ENCODE measurements around the gene SPATA31E1. TPM values are rescaled to one million over a fixed set of nuclear protein-coding genes. Genes with fewer than 3 reads are reported as not detected.

The SPATA31E1 gene
- total RNA-seq, 1 donor from 2014 or later = not detected

DNA sequence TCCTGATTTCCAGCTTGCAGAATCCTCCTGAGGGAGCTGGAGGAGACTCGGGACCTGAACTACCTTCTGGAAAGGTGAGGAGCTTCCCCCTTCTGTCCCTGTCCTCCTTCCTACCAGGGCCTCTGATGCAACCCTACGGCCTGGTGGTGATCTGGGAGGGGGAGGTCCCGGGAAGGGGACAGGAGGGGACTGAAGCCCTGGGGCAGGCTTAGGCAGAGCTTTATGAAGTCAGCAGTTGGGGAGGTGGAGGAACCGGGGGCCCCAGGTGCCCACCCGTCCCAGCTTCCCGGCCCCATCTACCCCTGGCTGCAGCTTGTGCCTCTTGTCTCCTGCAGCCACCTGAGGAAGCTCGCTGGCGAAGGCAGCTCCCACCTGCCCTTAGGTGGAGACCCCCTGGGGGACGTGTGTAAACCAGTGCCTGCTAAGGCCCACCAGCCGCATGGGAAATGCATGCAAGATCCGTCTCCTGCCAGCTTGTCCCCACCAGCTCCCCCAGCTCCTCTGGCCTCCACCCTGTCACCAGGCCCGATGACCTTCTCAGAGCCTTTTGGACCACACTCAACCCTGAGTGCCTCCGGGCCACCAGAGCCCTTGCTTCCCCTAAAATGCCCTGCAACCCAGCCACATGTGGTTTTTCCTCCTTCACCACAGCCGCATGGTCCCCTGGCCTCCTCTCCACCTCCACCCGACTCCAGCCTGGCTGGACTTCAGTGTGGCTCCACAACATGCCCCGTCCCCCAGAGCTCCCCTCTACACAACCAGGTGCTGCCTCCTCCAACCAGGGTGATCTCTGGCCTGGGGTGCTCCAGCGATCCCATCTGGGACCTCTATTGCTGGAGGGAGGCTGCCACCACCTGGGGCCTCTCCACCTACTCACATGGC lies 2.1 kb downstream of the SPATA31E1 start:
- Mint-ChIP-seq H3K27ac (no peak overlapping the region), H3K4me3 (no peak overlapping the region), H3K27me3 (ENCODE audit: insufficient read depth, low read depth) (peaks cover 3% of the 10 kb centered on the region), H3K4me1 (peaks cover 7% of the 10 kb centered on the region), H3K36me3 (no peaks in the 10 kb centered on the region), H3K9me3 (no peaks in the 10 kb centered on the region)
- Histone ChIP-seq H4K20me1 (ENCODE audit: low read depth) (no peaks in the 10 kb centered on the region), H3K9ac (no peak overlapping the region), H3K27me3 (no peaks in the 10 kb centered on the region), H3K4me2 (no peak overlapping the region), H3K4me1 (peaks cover 9% of the 10 kb centered on the region), H3K79me2 (ENCODE audit: low read depth) (no peaks in the 10 kb centered on the region), H2AFZ (replicated peaks) (no peak overlapping the region), H3K27ac (no peak overlapping the region), H3F3A (ENCODE audit: low read depth) (no peaks in the 10 kb centered on the region), H3K4me3 (no peak overlapping the region), H3K9me3 (ENCODE audit: low read depth) (no peaks in the 10 kb centered on the region), H3K36me3 (no peaks in the 10 kb centered on the region)
- TF ChIP-seq, protein P1, sequence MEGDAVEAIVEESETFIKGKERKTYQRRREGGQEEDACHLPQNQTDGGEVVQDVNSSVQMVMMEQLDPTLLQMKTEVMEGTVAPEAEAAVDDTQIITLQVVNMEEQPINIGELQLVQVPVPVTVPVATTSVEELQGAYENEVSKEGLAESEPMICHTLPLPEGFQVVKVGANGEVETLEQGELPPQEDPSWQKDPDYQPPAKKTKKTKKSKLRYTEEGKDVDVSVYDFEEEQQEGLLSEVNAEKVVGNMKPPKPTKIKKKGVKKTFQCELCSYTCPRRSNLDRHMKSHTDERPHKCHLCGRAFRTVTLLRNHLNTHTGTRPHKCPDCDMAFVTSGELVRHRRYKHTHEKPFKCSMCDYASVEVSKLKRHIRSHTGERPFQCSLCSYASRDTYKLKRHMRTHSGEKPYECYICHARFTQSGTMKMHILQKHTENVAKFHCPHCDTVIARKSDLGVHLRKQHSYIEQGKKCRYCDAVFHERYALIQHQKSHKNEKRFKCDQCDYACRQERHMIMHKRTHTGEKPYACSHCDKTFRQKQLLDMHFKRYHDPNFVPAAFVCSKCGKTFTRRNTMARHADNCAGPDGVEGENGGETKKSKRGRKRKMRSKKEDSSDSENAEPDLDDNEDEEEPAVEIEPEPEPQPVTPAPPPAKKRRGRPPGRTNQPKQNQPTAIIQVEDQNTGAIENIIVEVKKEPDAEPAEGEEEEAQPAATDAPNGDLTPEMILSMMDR (IDR thresholded peaks at IDR 0.05) = no peak
- TF ChIP-seq EZH2 (IDR thresholded peaks at IDR 0.05) = no peak
- TF ChIP-seq EZH2phosphoT487 (IDR thresholded peaks at IDR 0.05) = no peak
- DNase-seq (ENCODE audit: low spot score) = no peak

DNA sequence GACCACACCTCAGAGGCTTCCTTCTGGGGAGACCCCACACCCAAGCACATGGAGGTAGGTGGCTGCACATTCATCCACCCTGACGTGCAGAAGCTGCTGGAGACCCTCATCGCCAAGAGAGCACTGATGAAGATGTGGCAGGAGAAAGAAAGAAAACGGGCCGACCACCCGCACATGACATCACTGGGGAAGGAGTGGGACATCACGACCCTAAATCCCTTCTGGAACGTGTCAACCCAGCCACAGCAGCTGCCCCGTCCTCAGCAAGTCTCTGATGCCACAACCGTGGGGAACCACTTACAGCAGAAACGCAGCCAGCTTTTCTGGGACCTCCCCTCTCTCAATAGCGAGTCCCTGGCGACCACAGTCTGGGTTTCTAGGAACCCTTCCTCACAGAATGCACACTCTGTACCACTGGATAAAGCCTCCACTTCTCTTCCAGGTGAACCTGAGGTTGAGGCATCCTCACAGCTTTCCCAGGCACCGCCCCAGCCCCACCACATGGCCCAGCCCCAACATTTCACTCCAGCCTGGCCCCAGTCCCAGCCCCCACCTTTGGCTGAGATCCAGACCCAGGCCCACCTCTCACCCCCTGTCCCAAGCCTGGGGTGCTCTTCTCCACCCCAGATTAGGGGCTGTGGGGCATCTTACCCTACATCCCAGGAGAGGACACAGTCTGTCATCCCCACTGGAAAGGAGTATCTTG lies 3.0 kb downstream of the SPATA31E1 start:
- H3K27me3 Mint-ChIP-seq (ENCODE audit: insufficient read depth, low read depth) = peaks cover 3% of the 10 kb centered on the region
- no peaks in the 10 kb centered on the region for H3K36me3 Mint-ChIP-seq
- no peak for TF ChIP-seq EZH2phosphoT487 (IDR thresholded peaks at IDR 0.05)
- no peak for TF ChIP-seq EZH2 (IDR thresholded peaks at IDR 0.05)
- TF ChIP-seq, protein P1 (IDR thresholded peaks at IDR 0.05) = no peak
- Histone ChIP-seq H3K4me2 (no peak overlapping the region), H3K36me3 (no peaks in the 10 kb centered on the region), H3K79me2 (ENCODE audit: low read depth) (no peaks in the 10 kb centered on the region), H3K9ac (no peak overlapping the region), H3K27ac (no peak overlapping the region), H3K9me3 (ENCODE audit: low read depth) (no peaks in the 10 kb centered on the region), H3K4me1 (peaks cover 9% of the 10 kb centered on the region), H2AFZ (replicated peaks) (no peak overlapping the region), H3K27me3 (no peaks in the 10 kb centered on the region), H3K4me3 (no peak overlapping the region), H3F3A (ENCODE audit: low read depth) (no peaks in the 10 kb centered on the region), H4K20me1 (ENCODE audit: low read depth) (no peaks in the 10 kb centered on the region)
- no peak overlapping the region for H3K4me3 Mint-ChIP-seq
- H3K27ac Mint-ChIP-seq = no peak overlapping the region
- no peak for DNase-seq (ENCODE audit: low spot score)
- peaks cover 7% of the 10 kb centered on the region for H3K4me1 Mint-ChIP-seq
- no peaks in the 10 kb centered on the region for H3K9me3 Mint-ChIP-seq

DNA sequence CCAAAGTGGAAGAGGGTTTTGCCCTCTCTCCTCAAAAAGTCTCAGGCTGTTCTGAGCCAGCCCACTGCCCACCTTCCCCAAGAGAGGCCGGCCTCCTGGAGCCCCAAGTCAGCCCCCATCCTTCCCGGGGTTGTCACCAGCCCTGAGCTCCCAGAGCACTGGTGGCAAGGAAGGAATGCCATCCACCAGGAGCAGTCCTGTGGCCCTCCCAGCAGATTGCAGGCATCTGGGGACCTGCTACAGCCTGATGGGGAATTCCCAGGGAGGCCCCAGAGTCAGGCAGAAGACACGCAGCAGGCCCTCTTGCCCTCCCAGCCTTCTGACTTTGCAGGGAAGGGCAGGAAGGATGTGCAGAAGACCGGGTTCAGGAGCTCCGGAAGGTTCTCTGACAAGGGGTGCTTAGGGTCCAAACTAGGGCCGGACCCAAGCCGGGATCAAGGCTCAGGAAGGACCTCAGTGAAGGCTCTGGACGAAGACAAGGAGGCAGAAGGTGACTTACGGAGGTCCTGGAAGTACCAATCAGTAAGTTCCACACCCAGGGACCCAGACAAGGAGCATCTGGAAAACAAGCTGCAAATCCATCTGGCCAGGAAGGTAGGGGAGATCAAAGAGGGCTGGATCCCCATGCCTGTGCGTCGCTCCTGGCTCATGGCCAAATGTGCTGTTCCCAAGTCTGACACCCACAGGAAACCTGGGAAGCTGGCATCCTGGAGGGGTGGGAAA lies 3.7 kb downstream of the SPATA31E1 start:
- no peak for DNase-seq (ENCODE audit: low spot score)
- no peaks in the 10 kb centered on the region for H4K20me1 ChIP-seq (ENCODE audit: low read depth)
- Mint-ChIP-seq H3K27me3 (ENCODE audit: insufficient read depth, low read depth) (peaks cover 3% of the 10 kb centered on the region), H3K4me1 (peaks cover 7% of the 10 kb centered on the region), H3K36me3 (no peaks in the 10 kb centered on the region), H3K27ac (no peak overlapping the region), H3K4me3 (no peak overlapping the region), H3K9me3 (no peaks in the 10 kb centered on the region)
- H3K9ac ChIP-seq = no peak overlapping the region
- no peak overlapping the region for H3K4me3 ChIP-seq
- H3K4me1 ChIP-seq = peaks cover 9% of the 10 kb centered on the region
- no peaks in the 10 kb centered on the region for H3K9me3 ChIP-seq (ENCODE audit: low read depth)
- no peak overlapping the region for H2AFZ ChIP-seq (replicated peaks)
- H3F3A ChIP-seq (ENCODE audit: low read depth) = no peaks in the 10 kb centered on the region
- no peaks in the 10 kb centered on the region for H3K27me3 ChIP-seq
- no peaks in the 10 kb centered on the region for H3K36me3 ChIP-seq
- H3K4me2 ChIP-seq = no peak overlapping the region
- no peak for TF ChIP-seq EZH2phosphoT487 (IDR thresholded peaks at IDR 0.05)
- no peaks in the 10 kb centered on the region for H3K79me2 ChIP-seq (ENCODE audit: low read depth)
- no peak overlapping the region for H3K27ac ChIP-seq
